ENCODE results near the gene PRLR. TPM values are rescaled to one million over a fixed set of nuclear protein-coding genes. Genes with fewer than 3 reads are reported as not detected.

Gene PRLR
- total and polyA plus RNA-seq, 2 of the 13 experiments (the other 11 are each of a cell fraction or from before 2014, with no cell fraction given), result 12.2 to 13.3 TPM

DNA sequence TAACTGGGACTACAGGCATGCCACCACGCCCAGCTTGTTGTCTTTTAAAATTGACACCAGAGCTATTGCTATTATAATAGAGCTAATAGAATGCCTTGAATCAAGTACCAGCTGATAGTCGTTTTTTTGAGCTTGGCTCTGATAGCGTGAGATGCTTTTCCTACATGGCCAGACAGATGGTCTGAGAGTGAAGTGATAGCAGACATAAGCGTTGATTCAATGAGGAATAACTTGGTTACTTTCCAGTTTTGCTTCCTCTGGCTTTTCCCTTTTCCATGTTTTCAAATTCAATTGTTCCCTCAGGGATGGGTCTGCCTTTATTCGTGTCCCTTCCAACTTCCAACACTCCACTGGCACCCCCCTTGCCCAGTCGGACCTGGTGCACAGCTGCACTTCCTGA is 197.9 kb downstream of the PRLR start:
- DNase-seq (ENCODE audit: low spot score) (no peak), FAIRE-seq (no peak), ATAC-seq (no peak)
- intact Hi-C loops (cut with micrococcal nuclease; ENCODE audit: unreplicated experiment) (no loop called here), in situ Hi-C loops (cut with HindIII; ENCODE audit: extremely low pct_ligation_motif_present, low pct_unique_long_range_greater_than_20kb) (no loop called here)
- H3K4me2 ChIP-seq (ENCODE audit: low read depth, low read length), result no peak overlapping the region
- no peaks in the 10 kb centered on the region for H3K36me3 ChIP-seq (replicated peaks in 1 of 2; ENCODE audit: control insufficient read depth in 1 of 2, insufficient read depth in 2 of 2, low read length in 2 of 2)
- H4K20me1 ChIP-seq (ENCODE audit: insufficient read depth, low read length), result no peaks in the 10 kb centered on the region
- ChIA-PET POLR2A (no interaction called here), CTCF (ENCODE audit: low intra/inter-chr PET ratio, low total read pairs) (no interaction called here)
- H3K4me1 ChIP-seq (ENCODE audit: insufficient read depth, low read length), result peaks cover 22% of the 10 kb centered on the region
- H3K27ac ChIP-seq (ENCODE audit: extremely low read length, insufficient read depth, low read length), result no peak overlapping the region
- H3K9me3 ChIP-seq (ENCODE audit: low read length), result no peaks in the 10 kb centered on the region
- no peak overlapping the region for H3K9ac ChIP-seq (ENCODE audit: insufficient read depth, low read depth, low read length)
- H3K4me3 ChIP-seq (replicated peaks in 1 of 3; ENCODE audit: insufficient read depth in 1 of 3, low read depth in 2 of 3, low read length in 3 of 3), result no peak overlapping the region
- BruUV-seq (replicated peaks), result no TSS peak
- H2AFZ ChIP-seq (ENCODE audit: low read length), result no peak overlapping the region
- no peaks in the 10 kb centered on the region for H3K79me2 ChIP-seq (ENCODE audit: insufficient read depth, low read length)
- WGBS (ENCODE audit: low lambda C conversion rate), result 56% methylated on average over 6 of the region's 6 CpGs
- no peaks in the 10 kb centered on the region; a peak in 2 of 5 replicates for H3K27me3 ChIP-seq (ENCODE audit: control insufficient read depth in 1 of 2, insufficient read depth in 2 of 2, low read length in 2 of 2)
- TF ChIP-seq MAFK (conservative IDR thresholded peaks at IDR 0.05 in 1 of 2, IDR thresholded peaks at IDR 0.05 in 1 of 2; ENCODE audit: low read length in 2 of 2), result no peak
- no peak for TF ChIP-seq ZBTB49 (CRISPR knock-in tag; IDR thresholded peaks at IDR 0.05; ENCODE audit: borderline replicate concordance)
- no peak for TF ChIP-seq TERF1 (CRISPR knock-in tag; IDR thresholded peaks at IDR 0.05)
- no peak for TF ChIP-seq AHDC1 (CRISPR knock-in tag; IDR thresholded peaks at IDR 0.05; ENCODE audit: borderline replicate concordance)
- no peak for TF ChIP-seq ZIK1 (CRISPR knock-in tag; IDR thresholded peaks at IDR 0.05; ENCODE audit: borderline replicate concordance, low read depth)
- no peak for TF ChIP-seq ZNF10 (CRISPR knock-in tag; IDR thresholded peaks at IDR 0.05; ENCODE audit: borderline replicate concordance, low read depth)
- TF ChIP-seq, protein P1, sequence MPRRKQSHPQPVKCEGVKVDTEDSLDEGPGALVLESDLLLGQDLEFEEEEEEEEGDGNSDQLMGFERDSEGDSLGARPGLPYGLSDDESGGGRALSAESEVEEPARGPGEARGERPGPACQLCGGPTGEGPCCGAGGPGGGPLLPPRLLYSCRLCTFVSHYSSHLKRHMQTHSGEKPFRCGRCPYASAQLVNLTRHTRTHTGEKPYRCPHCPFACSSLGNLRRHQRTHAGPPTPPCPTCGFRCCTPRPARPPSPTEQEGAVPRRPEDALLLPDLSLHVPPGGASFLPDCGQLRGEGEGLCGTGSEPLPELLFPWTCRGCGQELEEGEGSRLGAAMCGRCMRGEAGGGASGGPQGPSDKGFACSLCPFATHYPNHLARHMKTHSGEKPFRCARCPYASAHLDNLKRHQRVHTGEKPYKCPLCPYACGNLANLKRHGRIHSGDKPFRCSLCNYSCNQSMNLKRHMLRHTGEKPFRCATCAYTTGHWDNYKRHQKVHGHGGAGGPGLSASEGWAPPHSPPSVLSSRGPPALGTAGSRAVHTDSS (CRISPR knock-in tag; conservative IDR thresholded peaks at IDR 0.05), result no peak
- TF ChIP-seq KLF11 (CRISPR knock-in tag; IDR thresholded peaks at IDR 0.05), result no peak
- TF ChIP-seq, protein P2, sequence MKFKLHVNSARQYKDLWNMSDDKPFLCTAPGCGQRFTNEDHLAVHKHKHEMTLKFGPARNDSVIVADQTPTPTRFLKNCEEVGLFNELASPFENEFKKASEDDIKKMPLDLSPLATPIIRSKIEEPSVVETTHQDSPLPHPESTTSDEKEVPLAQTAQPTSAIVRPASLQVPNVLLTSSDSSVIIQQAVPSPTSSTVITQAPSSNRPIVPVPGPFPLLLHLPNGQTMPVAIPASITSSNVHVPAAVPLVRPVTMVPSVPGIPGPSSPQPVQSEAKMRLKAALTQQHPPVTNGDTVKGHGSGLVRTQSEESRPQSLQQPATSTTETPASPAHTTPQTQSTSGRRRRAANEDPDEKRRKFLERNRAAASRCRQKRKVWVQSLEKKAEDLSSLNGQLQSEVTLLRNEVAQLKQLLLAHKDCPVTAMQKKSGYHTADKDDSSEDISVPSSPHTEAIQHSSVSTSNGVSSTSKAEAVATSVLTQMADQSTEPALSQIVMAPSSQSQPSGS (CRISPR knock-in tag; IDR thresholded peaks at IDR 0.05), result no peak
- no peak for TF ChIP-seq SMYD3 (CRISPR knock-in tag; IDR thresholded peaks at IDR 0.05)
